ENCODE results near the gene ARL1.
"Not testable (repeated sequence)": the region's sequence is repeated elsewhere in the genome, so short reads cannot be mapped to it uniquely, and the experiment has no call there.

ARL1 gene

DNA sequence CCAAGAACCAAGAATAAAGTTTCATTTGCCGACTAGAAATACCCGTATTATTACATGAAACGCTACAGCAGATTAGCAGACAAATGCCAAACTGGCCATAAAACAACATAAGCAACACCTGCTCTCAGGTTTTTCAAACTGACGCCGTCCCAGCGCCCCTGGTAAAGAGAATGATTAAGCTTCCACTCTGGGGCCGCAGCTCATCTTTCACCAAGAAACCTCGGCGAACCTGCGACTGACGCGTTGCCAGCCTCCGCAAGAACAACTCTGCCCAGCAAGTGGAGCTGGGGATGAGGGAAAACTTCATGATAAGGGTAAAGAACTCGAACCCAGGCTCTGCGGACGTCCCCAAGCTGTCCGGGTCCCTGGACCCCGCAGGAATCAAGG is 530 bp downstream of the ARL1 start:
- TF ChIP-seq TAF1 (IDR thresholded peaks at IDR 0.05; ENCODE audit: borderline replicate concordance, low read depth, low read length) (no peak), POLR2AphosphoS5 (IDR thresholded peaks at IDR 0.05; ENCODE audit: low read depth, low read length) (no peak), POLR2A (IDR thresholded peaks at IDR 0.05; ENCODE audit: low read depth, low read length) (no peak)
- FAIRE-seq (no peak), DNase-seq (ENCODE audit: insufficient read length) (no peak)

GRCh38 chr12:101391181-101391580 is 16.4 kb downstream of the ARL1 start:
- not testable (repeated sequence) for FAIRE-seq; DNase-seq (ENCODE audit: insufficient read length)

DNA sequence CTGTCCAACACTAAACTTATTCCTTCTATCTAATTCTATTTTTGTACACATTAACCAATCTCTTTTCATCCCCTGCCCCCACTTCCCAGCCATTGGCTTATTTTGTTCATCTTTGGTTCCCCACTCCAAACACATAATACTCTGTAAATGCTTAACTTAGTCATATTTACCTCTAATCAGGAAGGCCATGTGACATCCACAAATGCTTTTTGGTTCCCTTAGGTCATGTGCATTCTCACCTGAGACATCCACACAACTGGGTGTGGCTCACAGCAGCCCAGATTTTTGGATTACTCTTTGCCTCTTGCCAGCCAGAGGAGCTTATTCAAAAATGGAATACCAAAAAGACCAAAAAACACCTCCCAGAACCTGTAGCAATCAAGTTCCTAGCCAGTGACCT is 28.4 kb downstream of the ARL1 start:
- TF ChIP-seq TAF1 (IDR thresholded peaks at IDR 0.05; ENCODE audit: borderline replicate concordance, low read depth, low read length) (no peak), POLR2AphosphoS5 (IDR thresholded peaks at IDR 0.05; ENCODE audit: low read depth, low read length) (no peak), POLR2A (IDR thresholded peaks at IDR 0.05; ENCODE audit: low read depth, low read length) (no peak)
- DNase-seq (ENCODE audit: insufficient read length) (no peak), FAIRE-seq (no peak)

- FAIRE-seq, result no peak
- DNase-seq (ENCODE audit: insufficient read length), result no peak
- TF ChIP-seq TAF1 (IDR thresholded peaks at IDR 0.05; ENCODE audit: borderline replicate concordance, low read depth, low read length) (no peak), POLR2A (IDR thresholded peaks at IDR 0.05; ENCODE audit: low read depth, low read length) (no peak), POLR2AphosphoS5 (IDR thresholded peaks at IDR 0.05; ENCODE audit: low read depth, low read length) (no peak)
Measured at GRCh38 chr12:101375573-101375972, 32.0 kb downstream of the ARL1 start.

- DNase-seq (ENCODE audit: insufficient read length), result no peak
- FAIRE-seq, result no peak
- TF ChIP-seq POLR2AphosphoS5 (IDR thresholded peaks at IDR 0.05; ENCODE audit: low read depth, low read length) (no peak), TAF1 (IDR thresholded peaks at IDR 0.05; ENCODE audit: borderline replicate concordance, low read depth, low read length) (no peak), POLR2A (IDR thresholded peaks at IDR 0.05; ENCODE audit: low read depth, low read length) (no peak)
Measured at GRCh38 chr12:101372431-101372830, 35.1 kb downstream of the ARL1 start.

- TF ChIP-seq POLR2A (IDR thresholded peaks at IDR 0.05; ENCODE audit: low read depth, low read length) (no peak), TAF1 (IDR thresholded peaks at IDR 0.05; ENCODE audit: borderline replicate concordance, low read depth, low read length) (no peak), POLR2AphosphoS5 (IDR thresholded peaks at IDR 0.05; ENCODE audit: low read depth, low read length) (no peak)
- DNase-seq (ENCODE audit: insufficient read length) (no peak), FAIRE-seq (no peak)
Measured at GRCh38 chr12:101368016-101368415, 39.6 kb downstream of the ARL1 start.

DNA sequence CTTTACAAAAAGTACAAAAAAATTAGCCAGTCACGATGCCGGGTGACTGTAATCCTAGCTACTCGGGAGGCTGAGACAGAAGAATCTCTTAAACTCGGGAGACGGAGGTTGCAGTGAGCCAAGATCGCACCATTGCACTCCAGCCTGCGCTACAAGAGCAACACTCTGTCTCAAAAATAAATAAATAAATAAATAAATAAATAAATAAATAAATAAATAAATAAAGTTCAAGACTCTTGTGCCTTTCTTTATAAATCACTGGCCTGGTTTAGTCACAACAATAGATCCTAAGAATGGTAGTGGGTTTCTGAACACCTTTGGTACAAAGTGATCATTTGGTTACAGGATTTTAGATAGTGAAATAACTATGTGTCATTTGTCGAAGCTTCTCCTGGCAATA is 46.1 kb downstream of the ARL1 start:
- DNase-seq (ENCODE audit: insufficient read length) (no peak), FAIRE-seq (no peak)
- TF ChIP-seq TAF1 (IDR thresholded peaks at IDR 0.05; ENCODE audit: borderline replicate concordance, low read depth, low read length) (no peak), POLR2AphosphoS5 (IDR thresholded peaks at IDR 0.05; ENCODE audit: low read depth, low read length) (no peak), POLR2A (IDR thresholded peaks at IDR 0.05; ENCODE audit: low read depth, low read length) (no peak)

DNA sequence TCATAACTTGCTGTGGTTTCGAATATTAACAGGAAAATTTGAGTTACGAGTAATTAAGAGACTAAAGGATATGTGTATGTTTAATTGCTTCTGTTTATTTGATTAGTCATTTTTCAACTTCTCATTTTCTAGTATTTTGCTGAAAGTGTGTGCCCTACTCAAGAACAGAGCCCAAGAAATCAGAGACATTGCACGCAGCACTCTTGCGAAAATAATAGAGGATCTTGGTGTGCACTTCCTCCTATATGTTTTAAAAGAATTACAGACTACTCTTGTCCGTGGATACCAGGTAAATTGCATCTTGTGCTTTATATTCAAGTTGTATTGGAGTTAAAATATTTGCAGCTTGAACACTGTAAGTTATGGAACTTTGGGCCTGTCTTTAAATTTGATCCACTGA is 50.8 kb downstream of the ARL1 start:
- FAIRE-seq, result no peak
- DNase-seq (ENCODE audit: insufficient read length), result no peak
- no peak for TF ChIP-seq POLR2A (IDR thresholded peaks at IDR 0.05; ENCODE audit: low read depth, low read length)
- TF ChIP-seq POLR2AphosphoS5 (IDR thresholded peaks at IDR 0.05; ENCODE audit: low read depth, low read length), result no peak
- no peak for TF ChIP-seq TAF1 (IDR thresholded peaks at IDR 0.05; ENCODE audit: borderline replicate concordance, low read depth, low read length)

- FAIRE-seq (no peak), DNase-seq (ENCODE audit: insufficient read length) (no peak)
- TF ChIP-seq TAF1 (IDR thresholded peaks at IDR 0.05; ENCODE audit: borderline replicate concordance, low read depth, low read length) (no peak), POLR2AphosphoS5 (IDR thresholded peaks at IDR 0.05; ENCODE audit: low read depth, low read length) (no peak), POLR2A (IDR thresholded peaks at IDR 0.05; ENCODE audit: low read depth, low read length) (no peak)
Measured at GRCh38 chr12:101351682-101352081, 55.9 kb downstream of the ARL1 start.

GRCh38 chr12:101343893-101344292 is 63.7 kb downstream of the ARL1 start:
- no peak for DNase-seq (ENCODE audit: insufficient read length)
- TF ChIP-seq POLR2A (IDR thresholded peaks at IDR 0.05; ENCODE audit: low read depth, low read length), result no peak
- FAIRE-seq, result no peak
